Transverse colon (tissue), 4 donors: ENCODE data around the gene HECW1.

Experiments
- POLR2AphosphoS5 ChIP-seq, 3 donors: sonication (generic); formaldehyde crosslinking; IDR thresholded peaks; one replicate each; pipeline ENCODE4 v1.6.1; 2016; ENCODE audit warnings: antibody characterized with exemption in 3 of 3
- TF ChIP-seq, protein P1 (sequence below), 5 experiments: fragments of 200-600 bp in 3 of 5; fragments of 450-650 bp in 2 of 5; sonication (generic) in 3 of 5; IDR thresholded peaks; 1 replicate in 2 of 5; 2 replicates in 3 of 5; pipeline ENCODE4 v1.5.1; 2016 to 2017; ENCODE audit warnings: antibody characterized with exemption in 5 of 5, inconsistent platforms in 3 of 5, mild to moderate bottlenecking in 2 of 5, moderate library complexity in 1 of 5

DNA sequence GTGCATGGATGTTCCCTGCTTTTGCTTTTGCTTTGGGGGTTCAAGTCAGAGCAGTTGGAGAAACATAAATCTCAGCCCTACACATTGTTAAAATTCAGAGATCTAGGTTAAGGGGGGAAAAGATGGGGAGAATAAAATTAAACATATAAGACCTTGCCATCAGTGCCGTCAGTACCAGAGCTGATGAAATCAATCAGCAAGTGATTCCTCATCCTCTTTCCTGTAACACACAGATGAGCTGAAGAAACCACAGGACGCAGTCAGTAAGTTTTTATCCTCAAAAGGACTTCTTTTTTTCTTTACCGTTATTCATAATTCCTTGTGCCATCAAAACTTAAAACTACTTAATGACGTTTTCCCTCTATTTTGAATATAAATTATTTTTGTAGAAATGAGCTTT is 5.9 kb downstream of the HECW1 start:
- TF ChIP-seq, protein P1, sequence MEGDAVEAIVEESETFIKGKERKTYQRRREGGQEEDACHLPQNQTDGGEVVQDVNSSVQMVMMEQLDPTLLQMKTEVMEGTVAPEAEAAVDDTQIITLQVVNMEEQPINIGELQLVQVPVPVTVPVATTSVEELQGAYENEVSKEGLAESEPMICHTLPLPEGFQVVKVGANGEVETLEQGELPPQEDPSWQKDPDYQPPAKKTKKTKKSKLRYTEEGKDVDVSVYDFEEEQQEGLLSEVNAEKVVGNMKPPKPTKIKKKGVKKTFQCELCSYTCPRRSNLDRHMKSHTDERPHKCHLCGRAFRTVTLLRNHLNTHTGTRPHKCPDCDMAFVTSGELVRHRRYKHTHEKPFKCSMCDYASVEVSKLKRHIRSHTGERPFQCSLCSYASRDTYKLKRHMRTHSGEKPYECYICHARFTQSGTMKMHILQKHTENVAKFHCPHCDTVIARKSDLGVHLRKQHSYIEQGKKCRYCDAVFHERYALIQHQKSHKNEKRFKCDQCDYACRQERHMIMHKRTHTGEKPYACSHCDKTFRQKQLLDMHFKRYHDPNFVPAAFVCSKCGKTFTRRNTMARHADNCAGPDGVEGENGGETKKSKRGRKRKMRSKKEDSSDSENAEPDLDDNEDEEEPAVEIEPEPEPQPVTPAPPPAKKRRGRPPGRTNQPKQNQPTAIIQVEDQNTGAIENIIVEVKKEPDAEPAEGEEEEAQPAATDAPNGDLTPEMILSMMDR (IDR thresholded peaks at IDR 0.05) = no peak
- TF ChIP-seq POLR2AphosphoS5 (IDR thresholded peaks at IDR 0.05) = no peak
